Hematopoietic multipotent progenitor cell (in vitro differentiated cells): Measurements from ENCODE around the gene MRGPRG. TPM values are rescaled to one million over a fixed set of nuclear protein-coding genes. Genes with fewer than 3 reads are reported as not detected.
"Not testable (repeated sequence)": the region's sequence is repeated elsewhere in the genome, so short reads cannot be mapped to it uniquely, and the experiment has no call there.

Experiments used
- DNase-seq, 3 donors: peaks; one replicate each; pipeline ENCODE4 v3.0.0-alpha.2; 2011 to 2015; ENCODE audit warnings: low read depth in 2 of 3, low spot score in 2 of 3
- total RNA-seq: library from RNA; depleted of rRNA; stranded (reverse); fragments of >200 nt; gene quantifications from one replicate; pipeline ENCODE4 v1.2.3, GENCODE V29; 2012

The MRGPRG gene, protein sequence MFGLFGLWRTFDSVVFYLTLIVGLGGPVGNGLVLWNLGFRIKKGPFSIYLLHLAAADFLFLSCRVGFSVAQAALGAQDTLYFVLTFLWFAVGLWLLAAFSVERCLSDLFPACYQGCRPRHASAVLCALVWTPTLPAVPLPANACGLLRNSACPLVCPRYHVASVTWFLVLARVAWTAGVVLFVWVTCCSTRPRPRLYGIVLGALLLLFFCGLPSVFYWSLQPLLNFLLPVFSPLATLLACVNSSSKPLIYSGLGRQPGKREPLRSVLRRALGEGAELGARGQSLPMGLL
- not detected for total RNA-seq

DNA sequence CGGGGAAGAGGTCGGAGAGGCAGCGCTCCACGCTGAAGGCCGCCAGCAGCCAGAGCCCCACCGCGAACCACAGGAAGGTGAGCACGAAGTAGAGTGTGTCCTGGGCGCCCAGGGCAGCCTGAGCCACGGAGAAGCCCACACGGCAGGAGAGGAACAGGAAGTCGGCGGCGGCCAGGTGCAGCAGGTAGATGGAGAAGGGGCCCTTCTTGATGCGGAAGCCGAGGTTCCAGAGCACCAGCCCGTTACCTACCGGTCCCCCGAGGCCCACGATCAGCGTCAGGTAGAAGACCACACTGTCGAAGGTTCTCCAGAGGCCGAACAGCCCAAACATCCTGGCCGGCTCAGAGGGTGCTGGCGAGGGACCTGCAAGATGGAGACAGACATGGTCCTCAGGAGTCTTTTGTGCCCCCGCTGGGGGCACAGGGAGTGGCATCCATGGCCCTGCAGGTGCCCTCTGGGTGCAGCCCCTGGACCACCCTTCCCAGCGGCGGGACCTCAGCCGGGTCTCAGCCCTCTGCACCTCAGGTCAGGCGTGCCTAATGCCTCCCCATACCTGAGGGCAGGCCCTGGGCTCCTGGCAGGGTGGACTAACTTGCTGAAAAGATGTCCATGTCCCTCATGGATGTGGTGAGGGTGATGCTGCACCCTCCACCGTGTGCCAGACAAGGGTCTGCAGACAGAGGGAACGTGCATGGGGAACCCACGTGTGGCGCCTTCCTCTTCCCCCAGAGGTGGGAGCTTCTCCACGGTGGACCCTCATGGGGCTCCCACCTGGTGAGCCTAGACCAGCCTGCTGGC, at the start of gene MRGPRG:
Gene MRGPRG, minus strand, starts transcription at position 331 of the 798 bp plus-strand sequence. Its CDS starts 0 bp downstream, at position 331.
- no peak for DNase-seq

DNA sequence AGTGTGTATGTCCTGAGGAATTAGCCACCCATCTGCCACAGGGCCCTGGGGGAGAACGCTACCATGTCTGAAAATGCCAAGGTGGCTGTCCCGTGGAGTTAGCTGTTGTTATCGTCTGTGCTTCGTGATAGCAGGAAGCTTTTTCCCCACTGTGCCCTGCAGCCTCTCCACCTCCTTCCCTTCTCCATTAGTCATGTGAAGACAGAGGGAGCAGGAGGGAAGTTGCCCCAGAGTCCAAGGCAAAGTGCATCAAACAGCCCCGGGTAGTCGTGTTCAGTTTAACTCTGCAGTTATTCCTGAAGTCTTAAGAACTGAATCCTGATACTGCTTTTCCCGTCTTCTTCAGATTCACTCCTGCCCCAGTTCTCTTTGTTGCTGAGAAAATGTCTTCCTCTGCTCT, 43.9 kb upstream of the MRGPRG start:
- DNase-seq: not testable (repeated sequence)

DNA sequence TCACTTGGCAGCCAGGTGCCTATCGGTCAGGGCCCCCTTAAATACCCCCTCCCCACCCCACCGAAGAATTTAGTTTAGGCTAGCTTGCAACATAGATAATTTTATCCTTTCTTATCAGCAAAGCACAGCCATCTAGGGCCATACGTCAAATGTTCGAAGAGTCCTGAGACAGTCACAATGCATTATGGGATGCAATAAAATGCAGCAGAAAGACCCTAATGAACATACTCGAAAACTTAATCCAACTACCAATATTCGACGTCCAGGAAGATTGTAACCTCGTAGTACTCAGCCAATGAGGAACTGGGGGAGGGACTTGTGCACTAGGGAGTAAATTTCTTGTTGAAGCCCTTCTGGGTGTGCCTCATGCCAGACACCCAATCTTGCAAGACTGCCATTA, 43.2 kb upstream of the MRGPRG start:
- peak in 2 of 3 donors; percentile 9 to 45 for DNase-seq

DNA sequence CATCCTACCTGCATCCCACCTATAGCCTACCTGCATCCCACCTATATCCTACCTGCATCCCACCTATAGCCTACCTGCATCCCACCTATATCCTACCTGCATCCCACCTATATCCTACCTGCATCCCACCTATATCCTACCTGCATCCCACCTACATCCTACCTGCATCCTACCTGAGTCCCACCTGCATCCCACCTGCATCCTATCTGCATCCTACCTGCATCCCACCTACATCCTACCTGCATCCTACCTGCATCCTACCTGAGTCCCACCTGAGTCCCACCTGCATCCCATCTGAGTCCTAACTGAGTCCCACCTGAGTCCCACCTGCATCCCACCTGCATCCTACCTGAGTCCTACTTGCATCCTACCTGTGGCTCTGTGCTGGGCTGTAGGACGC, 38.9 kb upstream of the MRGPRG start:
- not testable (repeated sequence) for DNase-seq

DNA sequence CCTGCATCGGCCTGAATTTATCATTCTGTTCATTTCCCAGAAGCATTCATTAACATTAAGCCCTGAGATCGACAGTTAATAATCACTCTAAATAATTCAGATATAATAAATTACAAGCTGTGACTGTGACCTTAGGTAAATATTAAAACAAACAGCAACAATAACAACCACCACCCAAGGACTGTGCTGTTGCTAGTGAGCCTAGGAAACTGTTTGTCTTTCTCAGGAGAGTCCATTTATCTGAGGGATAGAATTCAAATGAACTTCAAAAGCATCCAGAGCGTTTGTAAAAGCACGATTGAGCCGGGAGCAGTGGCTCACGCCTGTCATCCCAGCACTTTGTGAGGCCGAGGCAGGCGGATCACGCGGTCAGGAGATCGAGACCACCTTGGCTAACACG, 36.6 kb upstream of the MRGPRG start:
- not testable (repeated sequence) for DNase-seq

DNA sequence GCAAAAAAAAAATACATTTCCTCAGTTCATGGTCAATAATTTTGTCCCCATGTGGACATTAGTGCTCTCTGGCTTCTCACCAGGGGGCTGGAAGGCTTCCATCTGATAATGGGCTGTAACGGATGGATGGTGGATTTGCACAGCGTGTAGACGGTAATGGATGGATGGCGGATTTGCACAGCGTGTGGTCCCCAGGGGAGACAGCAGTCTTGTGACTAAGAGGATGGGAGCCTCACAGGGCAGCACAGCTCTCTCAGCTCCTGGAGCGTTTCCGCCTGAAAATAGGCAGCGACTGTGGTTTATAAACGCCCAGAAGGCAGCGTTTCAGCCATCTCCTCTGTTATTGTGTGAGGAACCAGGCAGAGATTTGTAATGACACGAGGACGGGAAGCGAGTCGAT, 36.2 kb upstream of the MRGPRG start:
- DNase-seq: not testable (repeated sequence)

DNA sequence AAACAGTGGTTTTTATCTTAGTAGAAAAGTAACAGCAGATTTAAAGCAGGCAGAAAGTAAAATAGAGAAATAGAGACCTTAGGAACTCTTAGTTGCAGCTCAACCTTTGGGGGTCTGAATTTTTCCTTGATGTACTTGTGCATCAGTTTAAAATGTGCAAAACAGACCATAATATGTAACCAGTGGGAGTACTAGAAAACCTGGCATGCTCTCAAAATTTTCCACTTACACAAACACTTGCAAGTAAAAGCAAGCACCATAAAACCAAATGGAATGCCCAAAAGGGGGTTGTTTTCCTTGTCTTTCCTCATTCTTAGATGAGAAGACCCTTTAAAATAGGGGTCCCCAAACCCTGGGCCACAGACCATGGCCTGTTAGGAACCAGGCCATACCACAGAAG, 26.5 kb upstream of the MRGPRG start:
- DNase-seq: no peak

DNA sequence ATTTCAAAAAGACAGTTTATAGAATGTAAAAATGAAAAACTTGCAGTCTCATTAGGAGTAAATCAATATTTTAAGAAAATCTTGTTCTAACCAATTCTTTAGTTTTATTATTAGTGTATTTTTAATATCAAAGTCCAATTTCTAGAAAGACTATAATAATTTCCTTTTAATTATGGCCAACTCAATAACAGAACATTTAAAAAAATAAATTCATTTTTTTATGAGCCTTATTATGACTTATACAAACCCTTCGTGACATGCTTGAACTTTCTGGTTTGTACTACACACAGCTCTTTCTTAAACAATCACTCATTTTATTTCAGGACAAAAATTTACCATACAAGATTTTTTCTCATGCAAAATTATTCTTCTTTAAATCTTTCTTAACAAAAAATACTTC, 25.3 kb upstream of the MRGPRG start:
- DNase-seq: no peak

DNA sequence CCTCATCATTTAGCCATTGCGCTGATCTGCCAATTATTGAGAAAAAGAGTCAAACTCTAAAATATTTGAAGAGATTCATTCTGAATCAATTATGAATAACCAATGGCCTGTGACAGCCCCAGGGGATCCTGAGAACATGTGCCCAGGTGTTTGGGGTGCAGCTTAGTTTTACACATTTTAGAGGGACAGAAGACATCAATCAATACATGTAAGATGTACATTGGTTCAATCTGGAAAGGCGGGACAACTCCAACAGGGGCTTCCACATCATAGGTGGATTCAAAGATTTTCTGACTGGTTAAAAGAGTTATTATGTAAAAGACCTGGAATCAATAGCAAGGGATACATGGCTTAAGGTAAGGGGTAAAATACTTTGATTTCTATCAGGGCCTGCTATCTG, 18.5 kb upstream of the MRGPRG start:
- DNase-seq: no peak

DNA sequence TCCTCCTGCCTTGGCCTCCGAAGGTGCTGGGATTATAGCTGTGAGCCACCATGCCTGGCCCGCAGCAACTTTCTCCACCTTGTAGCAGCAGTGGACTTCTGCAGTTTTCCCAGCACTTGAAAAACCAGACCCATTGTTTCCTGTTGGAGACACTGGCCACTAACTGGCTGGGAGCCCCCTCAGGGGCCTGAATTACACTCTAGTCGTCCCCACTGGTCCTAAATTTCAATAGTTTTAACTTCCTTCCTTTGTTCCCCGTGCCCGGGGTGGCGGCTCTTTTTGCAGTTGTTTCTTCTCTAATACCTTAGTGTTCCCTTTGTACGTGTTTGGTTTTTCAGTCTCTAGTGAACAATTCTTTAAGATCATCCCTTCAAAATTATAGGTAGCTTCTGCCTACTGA, 16.2 kb upstream of the MRGPRG start:
- no peak for DNase-seq

DNA sequence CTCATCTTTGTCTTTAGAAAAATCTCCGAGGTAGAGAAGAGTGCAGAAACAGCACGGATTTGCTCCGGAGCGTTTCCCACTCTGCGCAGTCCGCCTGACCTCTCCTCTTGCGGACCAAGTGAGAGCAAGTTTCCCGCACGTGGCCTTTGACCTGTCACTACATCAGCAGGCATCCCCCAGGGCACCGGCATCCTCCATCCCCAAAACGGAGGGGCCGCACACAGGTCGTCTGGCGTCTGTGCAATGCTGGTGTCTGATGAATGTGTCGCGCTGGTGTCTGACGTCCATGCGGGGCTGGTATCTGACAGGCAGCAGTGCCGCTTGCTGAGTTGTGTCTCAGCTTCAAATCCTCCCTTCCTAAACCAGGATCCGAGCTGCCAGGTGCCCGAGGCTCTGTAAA, 14.3 kb upstream of the MRGPRG start:
- DNase-seq: no peak

DNA sequence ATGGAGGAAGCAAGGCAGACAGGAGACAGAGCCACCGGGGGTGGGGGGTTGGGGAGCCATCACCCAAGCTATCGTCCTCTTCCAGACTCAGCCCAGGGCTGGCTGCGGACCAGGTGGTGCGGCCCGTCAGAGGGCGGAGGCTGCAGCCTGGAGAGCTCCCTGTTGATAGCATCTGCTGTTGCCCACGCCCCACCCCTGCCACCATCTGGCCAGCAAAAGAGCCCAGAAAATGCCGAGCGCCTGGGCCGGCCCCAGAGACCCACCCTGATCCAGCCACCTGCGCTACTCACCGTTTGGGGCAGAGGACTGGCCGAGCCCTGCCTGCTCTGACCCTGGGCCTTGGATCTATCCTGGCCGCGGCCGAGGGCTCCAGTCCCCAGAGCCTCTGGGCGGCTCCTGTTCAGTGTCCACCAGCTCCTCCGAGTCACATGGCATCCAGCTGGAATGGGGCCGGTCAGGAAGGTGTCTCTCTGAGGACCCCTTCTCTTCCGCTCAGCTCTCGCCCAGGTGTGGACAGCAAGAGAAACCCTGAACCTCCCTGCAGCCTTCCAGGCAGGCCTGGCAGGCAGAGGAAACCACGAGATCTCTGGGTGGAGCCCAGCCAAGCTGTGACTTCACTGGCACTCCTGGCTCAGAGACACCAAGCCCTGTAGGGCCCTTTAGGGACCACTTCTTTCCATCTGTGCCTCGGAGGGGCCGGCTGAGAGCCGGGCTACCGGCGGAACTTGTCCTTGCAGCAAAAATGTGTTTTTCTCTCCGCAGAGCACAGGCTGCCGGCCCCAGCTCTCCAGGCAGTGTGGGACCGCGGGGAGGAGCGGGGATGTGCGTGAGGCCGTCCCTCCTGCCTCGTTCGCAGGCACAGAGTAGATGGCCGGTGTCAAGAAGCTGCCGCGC, 13.5 kb upstream of the MRGPRG start, which contains the start of gene MRGPRE:
Gene MRGPRE, minus strand, starts transcription at position 567 of the 894 bp plus-strand sequence. CDS start 3,618 bp downstream, outside the sequence.
- DNase-seq: no peak

DNA sequence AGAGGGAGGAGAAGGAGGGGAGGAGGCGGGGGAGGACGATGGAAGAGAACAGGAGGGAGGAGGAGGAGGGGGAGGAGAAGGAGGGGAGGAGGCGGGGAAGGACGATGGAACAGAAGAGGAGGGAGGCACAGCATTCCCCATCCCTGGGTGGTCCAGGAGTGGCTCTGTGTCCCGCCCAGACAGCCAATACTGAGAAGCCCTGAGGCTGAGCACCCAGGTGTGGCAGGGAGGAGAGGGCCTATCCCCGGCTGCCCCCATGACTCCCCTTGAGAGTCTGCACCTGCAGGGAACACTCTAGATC, 12.9 kb upstream of the MRGPRG start:
- DNase-seq: no peak

DNA sequence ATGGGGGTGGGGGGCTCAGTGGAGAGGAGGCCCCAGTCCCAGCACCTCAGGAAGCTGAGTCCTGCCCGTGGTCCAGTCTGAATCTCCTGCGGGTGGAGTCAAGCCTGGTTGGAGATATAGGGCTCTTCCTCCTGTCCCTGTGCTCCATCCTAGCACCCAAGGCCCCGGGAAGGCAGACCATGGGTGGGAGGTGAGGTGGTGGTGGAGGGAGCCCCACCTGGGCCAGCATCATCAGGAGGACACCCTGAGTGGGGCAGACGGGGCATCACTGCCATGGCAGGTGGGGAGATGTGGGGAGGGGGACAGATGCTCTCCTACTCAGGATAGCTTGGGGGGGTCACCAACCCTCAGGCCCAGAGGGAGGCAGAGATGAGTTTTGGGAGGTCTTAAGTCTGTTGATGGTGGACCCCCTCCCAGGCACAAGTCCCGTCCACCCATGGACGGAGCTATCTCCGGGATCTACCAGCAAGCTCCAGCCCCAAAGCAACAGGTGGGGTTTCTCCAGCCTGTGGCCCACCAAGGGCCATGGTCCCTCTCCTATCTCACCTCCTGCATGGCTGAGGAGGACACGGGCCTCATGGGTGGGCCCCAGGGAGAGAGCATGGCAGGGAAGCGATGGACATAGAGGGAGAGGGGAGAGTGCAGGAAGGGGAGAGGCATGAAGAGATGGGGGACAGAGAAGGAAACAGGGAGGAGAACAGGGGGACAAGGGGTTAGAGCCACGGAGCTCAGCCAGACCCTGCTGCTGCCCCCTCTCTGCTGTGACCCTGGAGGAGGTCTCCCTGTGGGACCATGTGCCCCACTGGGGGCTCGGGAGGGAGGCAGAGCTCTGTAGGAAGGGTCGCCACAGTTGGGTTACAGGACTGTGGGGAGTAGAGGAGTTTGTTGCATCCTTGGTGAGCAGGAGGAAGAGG, 12.3 kb upstream of the MRGPRG start:
- DNase-seq: no peak

DNA sequence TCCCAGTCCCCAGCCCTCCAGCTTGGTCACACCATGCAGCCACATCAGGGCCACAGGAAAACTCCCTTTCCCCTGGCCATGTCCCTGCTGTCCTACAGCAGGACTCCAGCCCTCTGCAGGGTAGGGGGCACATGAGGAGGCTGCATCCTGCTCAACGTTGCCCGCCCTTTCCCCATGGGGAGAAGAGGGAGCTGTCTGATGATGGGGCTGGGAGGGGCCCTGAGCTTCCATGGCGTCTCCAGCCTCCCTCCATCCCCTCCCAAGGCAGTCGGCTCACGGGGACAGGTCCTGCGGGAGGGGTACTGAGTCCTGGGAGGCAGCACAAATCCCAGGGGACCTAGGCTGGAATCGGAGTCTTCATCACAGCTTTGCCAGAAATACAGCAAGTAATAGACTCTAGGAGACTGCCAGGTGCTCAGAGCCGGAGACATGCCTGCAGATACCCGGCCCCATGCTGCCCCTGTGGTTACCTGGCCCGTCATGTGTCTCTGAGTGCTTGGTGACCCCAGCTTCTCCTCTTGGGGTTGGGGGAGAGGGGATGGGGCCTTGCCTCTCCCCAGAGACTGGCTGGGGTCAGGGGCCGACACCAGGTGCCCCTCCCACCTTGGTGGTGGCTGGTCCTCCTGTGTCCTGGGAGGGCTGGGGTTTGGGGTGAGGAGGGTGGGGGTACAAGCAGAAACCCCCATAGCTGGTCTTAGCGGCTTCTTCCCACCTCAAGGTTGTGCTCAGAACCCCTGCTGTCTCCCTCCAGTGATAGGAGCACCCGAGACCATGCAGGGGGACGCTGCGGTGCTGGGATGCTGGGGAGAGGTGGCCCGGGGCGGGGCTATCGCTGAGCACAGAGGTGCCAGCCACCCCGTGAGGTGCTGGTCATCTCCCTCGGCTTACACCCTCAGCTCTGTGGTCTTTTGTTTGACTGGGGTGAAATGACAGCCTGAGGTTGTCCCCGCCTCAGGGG, 11.3 kb upstream of the MRGPRG start:
- no peak for DNase-seq

DNA sequence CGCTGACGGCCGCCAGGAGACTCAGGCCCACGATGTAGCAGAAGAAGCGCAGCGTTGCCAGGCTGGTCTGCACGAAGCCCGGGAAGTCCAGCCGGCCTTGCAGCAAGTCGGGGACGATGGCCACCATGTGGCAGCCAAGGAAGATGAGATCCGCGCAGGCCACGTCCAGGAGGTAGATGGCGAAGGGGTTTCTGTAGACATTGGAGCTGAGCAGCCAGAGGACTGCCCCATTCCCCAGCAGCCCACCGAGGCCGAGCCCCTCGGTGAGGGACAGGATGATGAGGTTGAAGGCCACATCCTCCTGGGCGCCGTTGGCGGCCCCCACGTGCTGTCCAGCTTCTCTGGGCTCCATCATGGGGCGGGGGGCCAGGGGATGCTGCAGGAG, 9.8 kb upstream of the MRGPRG start:
- no peak for DNase-seq

DNA sequence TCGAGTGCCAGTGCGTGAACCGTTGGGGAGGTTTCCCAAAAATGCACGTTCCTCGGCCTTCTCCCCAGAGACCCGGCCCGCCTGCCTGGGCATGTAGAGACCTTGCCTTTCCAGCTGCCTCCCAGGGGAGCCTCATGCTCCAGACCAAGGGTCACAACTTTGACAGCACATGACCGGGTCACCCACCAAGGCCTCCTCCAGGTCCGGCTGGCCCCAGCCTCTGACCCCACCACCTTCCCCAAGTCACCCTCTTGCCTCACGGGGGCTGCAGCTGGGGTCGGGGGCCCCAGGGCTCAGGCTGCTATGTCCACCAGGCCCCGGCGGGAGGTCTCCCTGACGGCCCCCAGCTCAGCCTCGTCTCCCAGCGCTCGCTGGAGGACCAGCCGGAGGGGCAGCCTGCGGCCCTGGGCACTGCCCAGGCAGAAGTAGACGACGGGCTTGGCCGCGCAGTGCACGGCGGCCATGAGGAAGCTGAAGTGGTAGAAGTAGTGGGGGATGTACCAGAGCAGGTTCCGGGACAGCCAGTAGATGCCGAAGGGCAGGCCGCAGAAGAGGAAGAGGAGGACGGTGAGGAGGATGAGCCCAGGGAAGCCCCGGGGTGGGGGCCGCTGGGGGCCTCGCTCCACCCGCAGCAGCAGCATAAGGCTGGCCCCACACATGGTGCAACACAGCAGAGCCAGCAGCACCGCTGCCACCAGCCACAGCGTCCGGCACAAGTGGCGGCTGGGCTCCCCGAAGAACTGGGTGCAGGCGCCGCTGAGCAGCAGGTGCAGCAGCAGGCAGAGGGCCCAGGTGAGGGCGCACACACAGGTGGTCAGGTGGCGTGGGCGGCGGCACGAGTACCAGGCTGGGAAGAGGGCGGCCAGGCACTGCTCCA, 9.2 kb upstream of the MRGPRG start:
- DNase-seq: no peak
